ENCODE measurements around the gene LDHAL6A.

- TF ChIP-seq POLR2A (IDR thresholded peaks at IDR 0.05; ENCODE audit: low read length) (no peak), GATA1 (IDR thresholded peaks at IDR 0.05; ENCODE audit: low read depth, low read length) (no peak)
Measured at GRCh38 chr11:18501629-18502028, 46.0 kb downstream of the LDHAL6A start.
